HG03066 (cell line): ENCODE measurements around the gene MICAL3.
"Not testable (repeated sequence)": the region's sequence is repeated elsewhere in the genome, so short reads cannot be mapped to it uniquely, and the experiment has no call there.

ENCODE experiments used
- ATAC-seq: cut with Tn5 transposase; IDR thresholded peaks from one replicate; pipeline ENCODE4 v1.9.1; 2021; ENCODE audit warnings: low read depth; ENCODE audit not compliant: unreplicated experiment

MICAL3 gene

DNA sequence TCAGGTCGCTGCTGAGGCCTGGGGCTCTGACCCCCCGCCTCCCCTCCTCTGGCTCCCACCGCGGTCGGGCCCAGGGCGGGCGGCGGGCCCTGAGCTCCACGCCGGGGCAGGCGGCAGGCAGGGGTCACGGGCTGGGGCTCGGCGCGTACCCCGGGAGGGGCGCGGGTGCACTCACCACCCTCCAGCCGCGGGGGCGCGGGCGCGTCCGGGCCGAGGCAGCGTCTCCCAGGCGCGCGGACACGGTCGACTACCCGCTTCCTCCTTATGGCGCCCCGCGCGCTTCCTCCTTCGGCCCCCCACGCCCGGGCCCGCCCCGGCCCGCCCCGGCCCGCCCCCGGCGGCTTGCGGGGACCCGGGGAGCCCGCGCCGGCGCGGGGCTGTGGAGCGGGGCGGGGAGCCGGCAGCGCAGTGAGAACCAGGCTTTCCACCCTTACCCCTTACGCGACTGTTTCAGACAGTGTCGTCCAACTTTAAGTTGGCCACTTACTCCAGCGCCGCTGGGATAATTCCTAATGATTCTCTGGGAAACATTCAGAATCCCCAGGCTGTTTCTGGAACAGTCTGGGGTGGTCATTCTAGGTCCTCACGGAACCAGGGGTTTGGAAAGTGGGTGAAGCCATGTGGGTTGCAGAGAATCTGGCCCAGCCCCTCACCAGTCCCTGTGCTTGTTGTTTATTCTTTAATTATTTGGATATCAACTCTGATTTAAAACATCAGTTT is 250.0 kb downstream of the MICAL3 start, which contains the start of gene BID:
TSS of gene BID (minus strand) at position 264 of the 720 bp plus-strand sequence. CDS start 24,353 bp downstream, outside the sequence.
- no peak for ATAC-seq

GRCh38 chr22:17773606-17774205 is 250.7 kb downstream of the MICAL3 start:
- no peak for ATAC-seq

DNA sequence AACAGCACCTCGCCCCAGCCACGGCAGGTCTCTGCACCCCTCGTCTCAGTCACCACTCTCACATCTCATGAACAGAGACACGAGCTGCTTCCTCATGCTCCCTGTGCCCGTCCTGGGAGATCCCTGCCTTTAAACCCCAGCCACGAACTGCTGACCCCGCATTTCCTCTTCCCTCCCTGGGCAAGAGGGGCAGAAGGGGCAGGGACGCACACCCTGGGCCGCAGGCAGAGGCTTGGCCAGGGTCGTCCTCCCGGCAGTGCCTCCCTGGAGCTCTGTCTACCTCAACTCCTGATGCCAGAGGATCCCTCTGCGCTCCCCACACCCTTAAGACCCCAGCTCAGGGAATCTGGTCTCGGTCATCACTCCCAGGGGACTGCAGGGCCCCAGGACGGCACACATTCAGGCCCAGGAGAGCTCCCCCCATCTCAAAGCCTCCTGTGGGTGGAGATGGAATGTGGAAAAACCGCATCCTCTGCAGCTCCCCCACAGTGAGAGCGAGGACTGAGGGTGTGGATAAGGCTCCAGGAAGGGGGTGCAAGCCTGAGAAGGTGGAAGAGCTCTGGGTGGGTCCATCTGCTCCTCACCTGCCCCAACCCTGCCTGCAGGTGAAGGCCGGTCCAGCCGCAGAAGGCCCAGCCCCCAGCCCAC is 251.3 kb downstream of the MICAL3 start:
- ATAC-seq: no peak

DNA sequence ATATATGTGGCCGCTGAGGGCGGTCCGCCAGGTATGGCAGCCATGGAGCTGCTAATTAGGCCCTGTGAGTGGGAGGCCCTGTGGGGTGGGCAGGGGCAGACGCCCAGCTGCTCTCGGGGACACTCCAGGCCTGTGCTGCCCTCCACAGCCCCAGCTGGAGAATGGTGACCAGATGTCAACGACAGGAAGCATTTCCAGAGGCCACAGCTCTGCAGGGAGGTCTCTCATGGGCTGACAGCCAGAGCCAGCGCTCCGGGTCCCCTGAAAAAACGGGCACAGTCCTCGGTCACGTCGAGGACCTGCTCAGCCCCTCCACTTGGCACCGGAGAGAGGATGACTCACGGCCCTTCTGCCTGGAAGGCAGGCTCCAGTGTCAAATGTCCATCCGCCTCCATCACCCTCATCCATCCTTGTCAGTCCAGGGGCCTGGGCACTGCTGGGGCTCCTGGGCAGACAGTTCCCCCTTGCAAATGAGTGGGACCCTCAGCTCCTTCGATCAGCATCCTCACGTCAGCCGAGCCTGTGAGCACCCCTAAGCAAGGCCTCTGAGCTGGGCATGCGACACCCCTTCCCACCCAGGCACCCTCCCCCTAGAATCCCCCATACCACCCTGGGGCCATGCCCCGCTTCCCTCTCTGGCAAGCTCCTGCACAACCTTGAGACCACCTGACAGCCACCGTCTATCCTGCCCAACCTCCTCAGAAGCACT is 252.0 kb downstream of the MICAL3 start:
- no peak for ATAC-seq

DNA sequence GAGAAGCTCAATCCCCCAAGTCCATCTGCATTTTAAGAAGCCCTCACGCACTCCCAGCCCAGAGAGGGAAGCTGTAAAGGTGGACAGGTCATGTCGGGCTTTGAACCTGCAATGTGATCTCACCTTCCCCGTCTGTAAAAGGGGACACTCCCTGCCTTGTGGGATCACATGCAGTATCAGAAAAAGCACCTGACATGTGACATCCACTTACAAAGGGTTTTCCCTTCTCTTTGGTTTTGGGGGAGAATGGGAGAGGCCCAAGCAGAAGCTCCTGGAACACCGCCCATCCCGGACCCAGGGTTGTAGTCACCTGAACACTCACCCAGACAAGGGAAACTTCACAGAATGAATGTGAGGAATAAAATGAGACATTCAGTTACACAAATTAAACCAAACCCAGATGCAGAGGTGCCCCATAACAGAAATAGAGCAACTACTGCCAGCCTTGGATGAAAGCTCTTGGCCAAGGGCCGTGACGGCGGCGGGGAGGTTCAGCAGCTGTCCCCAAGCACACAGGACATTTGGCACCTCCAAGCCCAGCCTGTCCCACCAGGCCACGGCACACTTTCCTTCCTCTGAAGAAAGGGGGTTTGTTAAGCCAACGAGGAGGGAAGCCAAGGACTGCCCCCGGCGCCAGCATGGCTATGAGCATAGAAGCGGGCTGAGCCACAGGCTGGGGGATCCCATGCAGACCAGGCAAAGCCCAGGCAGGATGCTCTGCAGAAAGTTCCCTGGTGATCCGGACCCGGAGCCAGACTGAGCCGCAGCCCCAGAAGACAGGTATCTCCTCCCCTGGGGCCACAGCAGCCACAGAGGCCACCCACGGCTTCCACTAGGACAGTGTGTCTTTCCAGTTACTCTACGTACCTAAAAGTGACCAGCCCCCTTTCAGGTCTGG is 253.9 kb downstream of the MICAL3 start:
- ATAC-seq: no peak

DNA sequence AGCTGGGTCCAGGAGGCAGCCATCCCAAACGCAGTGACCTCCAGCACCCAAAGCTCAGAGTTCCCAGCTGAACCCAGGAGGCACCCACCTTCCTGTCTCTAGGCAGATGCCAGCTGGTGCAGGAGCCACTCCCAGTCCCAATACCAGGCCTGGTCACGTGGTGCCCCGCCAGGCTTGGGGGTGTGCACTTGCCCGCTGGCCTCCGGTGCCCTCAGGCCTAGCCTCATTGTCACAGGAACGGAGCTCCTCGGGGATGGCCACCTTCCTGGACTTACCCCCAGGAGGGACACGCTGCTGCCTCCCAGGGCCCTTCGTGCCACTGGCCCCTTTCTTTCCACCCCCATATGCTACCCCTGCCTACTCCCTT is 254.7 kb downstream of the MICAL3 start:
- ATAC-seq: no peak

DNA sequence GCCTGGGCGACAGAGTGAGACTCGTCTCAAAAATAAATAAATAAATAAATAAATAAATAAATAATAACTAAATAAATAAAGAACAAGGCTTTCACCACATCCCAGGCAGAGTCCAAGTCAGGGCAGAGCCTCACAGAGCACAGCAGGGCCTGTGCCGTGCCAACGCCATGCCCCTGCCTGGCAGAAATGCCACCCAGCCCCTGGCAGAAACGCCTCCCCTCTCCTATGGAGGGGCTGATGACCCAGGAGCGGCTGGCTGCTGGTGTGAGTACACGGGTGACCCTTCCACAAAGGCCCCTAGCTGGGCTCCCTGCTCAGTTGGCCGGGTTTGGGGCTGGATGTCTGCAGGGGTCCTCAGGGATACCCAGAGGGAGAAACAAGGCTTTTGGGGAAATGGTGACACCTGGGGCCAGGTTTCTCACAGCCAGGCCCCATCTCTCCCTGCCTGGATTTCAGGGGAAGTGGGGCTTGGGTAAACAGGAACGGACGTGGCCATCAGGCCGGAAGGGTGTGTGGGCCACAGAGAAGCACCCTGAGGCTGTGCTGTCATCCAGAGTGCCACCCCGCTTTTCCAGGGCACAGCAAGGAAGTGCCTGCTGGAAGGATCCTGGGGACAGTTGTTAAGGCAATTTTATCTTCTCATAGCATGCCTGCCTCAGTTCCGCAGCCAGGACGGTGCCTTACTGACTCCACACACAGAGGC is 255.2 kb downstream of the MICAL3 start:
- ATAC-seq: no peak

DNA sequence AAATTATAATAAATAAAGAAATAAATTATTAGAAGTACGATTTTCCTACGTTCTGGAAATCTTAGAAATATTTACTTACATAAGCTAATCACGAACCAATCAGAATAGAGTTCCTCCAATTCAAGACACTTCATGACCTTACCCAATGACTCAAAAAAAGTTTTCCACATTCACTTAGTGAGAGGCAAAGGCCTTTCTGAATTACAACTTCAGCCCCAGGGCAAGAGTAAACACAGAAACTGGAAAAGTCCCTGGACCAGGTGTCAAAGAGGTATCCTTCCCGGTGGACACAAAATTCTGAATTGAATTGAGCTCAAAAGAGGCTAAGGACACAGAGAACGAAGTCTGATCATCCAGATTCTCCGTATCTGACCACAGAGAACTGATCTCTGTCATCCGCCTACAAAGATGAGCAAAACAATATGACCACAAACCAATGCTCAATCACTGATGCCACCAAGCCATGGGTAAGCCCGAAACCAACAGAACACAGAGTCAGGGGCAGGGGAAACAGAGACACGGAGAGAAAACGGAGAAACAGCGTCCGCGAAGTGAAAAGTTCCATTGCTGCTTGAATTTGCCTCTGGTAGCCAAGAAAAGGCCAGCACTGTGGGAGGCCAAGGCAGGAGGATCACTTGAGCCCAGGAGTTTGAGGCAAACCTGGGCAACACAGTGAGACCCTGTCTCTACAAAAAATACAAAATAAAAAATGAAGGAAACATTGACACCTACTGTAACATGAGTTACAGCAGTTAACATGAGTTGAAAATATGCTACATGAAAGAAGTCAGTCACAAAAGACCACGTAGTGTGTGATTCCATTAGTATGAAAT is 256.9 kb downstream of the MICAL3 start:
- ATAC-seq: peak; percentile 61

GRCh38 chr22:17764852-17765251 is 259.5 kb downstream of the MICAL3 start:
- not testable (repeated sequence) for ATAC-seq

DNA sequence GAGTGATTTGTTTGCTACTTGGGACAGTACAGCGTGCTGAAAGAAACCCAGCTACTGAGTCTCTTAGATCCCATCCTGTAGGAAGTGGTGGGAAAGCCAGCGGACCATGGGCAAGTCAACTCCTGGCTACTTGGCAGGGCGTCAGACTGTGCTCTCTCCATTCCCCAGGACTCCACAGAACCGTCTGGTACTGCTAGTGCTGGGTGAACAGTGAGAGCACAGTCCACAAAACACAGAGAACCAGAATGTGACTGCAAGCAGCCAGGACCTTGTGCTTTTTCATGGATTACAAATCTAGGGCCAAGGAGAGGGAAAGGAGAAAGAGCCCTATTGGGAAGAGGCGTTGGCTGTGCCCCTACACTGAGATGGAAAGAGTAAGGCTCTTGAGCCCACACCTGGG is 260.3 kb downstream of the MICAL3 start:
- no peak for ATAC-seq

DNA sequence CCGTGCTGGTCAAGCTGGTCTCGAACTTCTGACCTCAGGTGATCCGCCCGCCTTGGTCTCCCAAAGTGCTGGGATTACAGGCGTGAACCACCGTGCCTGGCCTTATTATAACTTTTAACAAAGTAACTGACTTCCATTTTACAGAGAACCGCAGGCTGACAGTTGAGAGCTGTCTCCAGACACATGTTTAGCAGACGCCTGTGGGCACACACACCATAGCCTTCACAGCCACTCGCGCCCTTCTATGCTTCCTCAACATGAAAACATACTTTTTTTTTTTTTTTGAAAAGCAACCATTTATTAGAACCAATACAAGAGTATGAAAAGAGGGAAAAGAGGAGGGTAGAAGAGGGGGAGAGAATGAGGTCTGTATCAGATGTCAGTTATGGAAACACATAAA is 260.9 kb downstream of the MICAL3 start:
- ATAC-seq: not testable (repeated sequence)

DNA sequence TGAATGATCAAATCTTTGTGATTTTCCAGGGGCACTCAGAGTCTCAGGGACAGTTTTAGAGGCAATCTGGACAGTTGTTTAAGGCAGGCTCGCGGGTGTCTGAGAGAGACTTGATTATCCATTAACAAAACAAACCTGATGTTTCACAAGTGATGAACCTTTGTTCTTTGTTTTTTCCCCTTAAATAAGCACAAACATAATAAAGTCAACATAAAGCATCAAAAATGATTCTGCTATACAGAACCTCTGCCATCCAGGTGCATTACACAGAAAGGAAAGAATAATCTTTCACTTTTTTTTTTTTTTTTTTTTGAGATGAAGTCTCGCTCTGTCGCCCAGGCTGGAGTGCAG is 263.2 kb downstream of the MICAL3 start:
- ATAC-seq: no peak

DNA sequence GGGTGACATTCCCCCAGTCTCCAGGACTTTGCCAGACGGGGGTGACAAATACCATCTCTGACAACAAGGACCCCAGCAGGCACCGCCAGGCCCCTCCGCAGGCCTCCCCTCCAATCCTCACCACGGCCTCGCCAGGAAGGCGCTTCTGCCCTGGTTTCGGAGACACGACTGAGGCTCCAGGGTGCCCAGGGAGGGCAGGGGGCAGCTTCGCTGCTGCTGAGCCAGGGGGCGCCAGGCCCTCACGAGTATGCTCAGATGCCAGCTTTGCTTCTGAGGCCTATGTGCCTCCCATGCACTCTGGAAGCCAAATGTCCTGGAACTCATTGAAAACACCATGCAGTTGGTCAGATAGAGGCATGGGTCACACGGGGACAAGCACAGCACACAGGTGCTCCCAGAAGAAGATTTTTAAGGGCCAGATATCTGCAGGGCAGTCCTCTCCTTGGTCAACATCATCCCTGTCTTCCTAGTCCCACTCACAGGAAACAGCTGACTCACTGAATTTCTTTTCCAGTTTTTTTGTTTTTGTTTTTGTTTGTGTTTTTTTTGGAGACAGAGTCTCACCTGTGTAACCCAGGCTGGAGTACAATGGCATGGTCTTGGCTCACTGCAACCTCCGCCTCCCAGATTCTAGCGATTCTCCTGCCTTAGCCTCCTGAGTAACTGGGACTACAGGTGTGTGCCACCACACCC is 270.0 kb downstream of the MICAL3 start:
- ATAC-seq: no peak

DNA sequence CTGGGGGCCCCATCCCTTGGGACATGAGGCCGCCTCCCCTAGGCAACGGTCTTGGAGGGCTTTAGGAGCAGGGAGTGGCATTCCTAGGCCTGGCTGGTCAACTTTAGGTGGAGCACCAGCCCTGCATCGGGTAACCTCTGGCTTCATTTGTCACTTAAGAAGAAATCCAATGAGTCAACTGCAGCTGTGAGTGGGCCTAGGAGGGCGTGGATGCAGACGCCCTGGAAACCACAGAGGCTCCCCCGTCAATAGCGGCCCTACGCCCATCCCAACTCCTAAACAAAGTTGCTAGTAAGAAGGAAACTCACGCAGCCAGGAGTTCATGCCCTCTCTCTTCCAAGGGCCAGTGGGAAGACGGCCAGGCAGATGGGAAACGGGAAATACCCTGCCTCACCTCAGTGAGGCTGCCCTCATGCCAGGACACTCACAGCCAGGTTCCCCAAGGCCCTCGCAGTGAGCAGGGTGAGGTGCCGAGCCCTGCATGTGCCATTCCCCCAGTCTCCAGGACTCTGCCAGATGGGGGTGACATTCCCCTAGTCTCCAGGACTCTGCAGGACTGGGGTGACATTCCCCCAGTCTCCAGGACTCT is 270.9 kb downstream of the MICAL3 start:
- no peak for ATAC-seq

- ATAC-seq: no peak
Measured at GRCh38 chr22:17751596-17751995, 272.8 kb downstream of the MICAL3 start.

DNA sequence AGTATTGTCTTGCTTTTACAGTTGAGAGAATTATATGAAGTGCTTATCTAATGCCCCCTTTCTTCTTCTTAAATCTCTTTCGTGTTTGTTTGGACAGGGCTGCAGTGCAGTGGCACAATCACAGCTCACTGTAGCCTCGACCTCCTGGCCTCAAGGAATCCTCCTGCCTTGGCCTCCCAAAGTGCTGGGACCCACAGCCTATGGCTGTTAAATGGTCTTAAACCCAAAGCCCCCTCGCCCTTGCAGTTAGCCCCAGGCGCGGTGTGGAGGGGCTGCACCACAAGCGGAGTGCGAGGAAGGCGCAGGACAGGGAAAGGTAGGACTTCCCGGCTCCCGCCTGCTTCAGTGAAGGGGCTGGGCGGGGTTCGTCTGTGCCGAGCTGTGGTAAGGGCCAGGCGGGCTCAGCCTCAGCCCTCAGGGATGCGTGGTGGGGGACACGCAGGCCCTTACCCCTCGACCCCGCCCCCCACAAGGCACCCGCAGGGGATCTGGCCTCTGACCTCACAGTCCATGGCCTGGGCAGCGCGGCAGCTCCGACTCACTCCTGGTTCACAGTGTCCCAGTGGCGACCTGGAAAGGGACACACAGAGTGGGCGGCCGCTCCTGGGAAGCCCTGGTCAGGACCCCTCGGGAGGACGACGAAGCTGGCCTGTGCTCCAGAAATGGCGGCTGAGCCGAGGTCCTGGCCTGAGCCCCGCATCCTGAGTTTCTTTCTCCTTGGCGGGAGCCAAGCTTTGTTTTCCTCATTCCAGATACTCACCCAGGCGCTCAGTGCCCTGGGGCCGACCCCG is 274.6 kb downstream of the MICAL3 start:
- ATAC-seq: no peak
